HEK293T (cell line): ENCODE measurements around the gene ZCCHC14.

ENCODE experiments used
- BHLHE40 ChIP-seq: fragments of 450-650 bp; IDR thresholded peaks from 2 replicates; pipeline ENCODE4 v1.6.1; 2016; ENCODE audit warnings: mild to moderate bottlenecking, moderate library complexity, borderline replicate concordance
- ELF4 ChIP-seq: fragments of 450-650 bp; IDR thresholded peaks from 2 replicates; pipeline ENCODE4 v1.6.1; 2017; ENCODE audit warnings: antibody characterized with exemption
- FOXK2 ChIP-seq: fragments of 450-650 bp; IDR thresholded peaks from 2 replicates; pipeline ENCODE4 v1.6.1; 2016; ENCODE audit warnings: mild to moderate bottlenecking
- FOXM1 ChIP-seq: fragments of 450-650 bp; IDR thresholded peaks from 2 replicates; pipeline ENCODE4 v1.6.1; 2017; ENCODE audit warnings: mild to moderate bottlenecking, borderline replicate concordance
- LEF1 ChIP-seq: fragments of 450-650 bp; IDR thresholded peaks from 2 replicates; pipeline ENCODE4 v1.6.1; 2017; ENCODE audit warnings: mild to moderate bottlenecking, borderline replicate concordance
- SP1 ChIP-seq: fragments of 450-650 bp; IDR thresholded peaks from 2 replicates; pipeline ENCODE4 v1.6.1; 2017
- SUZ12 ChIP-seq: fragments of 450-650 bp; IDR thresholded peaks from 2 replicates; pipeline ENCODE4 v1.6.1; 2016; ENCODE audit warnings: mild to moderate bottlenecking
- TARDBP ChIP-seq: fragments of 450-650 bp; IDR thresholded peaks from 2 replicates; pipeline ENCODE4 v1.6.1; 2016
- ZNF384 ChIP-seq: fragments of 450-650 bp; IDR thresholded peaks from 2 replicates; pipeline ENCODE4 v1.6.1; 2016

- TF ChIP-seq FOXM1: no peak
- TF ChIP-seq FOXK2: no peak
- no peak for TF ChIP-seq ELF4
- no peak for TF ChIP-seq TARDBP
- TF ChIP-seq BHLHE40: no peak
- TF ChIP-seq SUZ12: no peak
- TF ChIP-seq LEF1: no peak
- TF ChIP-seq ZNF384: no peak
- TF ChIP-seq SP1: no peak
Observed at GRCh38 chr16:87483481-87483880, 9.3 kb downstream of the ZCCHC14 start.
